GM10847 (cell line): Measurements from ENCODE around the gene ANTKMT.

ENCODE experiments used
- POLR2A ChIP-seq: IDR thresholded peaks from 2 replicates; pipeline ENCODE4 v1.6.1; 2011; ENCODE audit not compliant: insufficient read length; ENCODE audit errors: extremely low read depth

The ANTKMT gene, protein sequence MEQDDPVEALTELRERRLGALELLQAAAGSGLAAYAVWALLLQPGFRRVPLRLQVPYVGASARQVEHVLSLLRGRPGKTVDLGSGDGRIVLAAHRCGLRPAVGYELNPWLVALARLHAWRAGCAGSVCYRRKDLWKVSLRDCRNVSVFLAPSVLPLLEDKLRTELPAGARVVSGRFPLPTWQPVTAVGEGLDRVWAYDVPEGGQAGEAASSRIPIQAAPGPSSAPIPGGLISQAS

DNA sequence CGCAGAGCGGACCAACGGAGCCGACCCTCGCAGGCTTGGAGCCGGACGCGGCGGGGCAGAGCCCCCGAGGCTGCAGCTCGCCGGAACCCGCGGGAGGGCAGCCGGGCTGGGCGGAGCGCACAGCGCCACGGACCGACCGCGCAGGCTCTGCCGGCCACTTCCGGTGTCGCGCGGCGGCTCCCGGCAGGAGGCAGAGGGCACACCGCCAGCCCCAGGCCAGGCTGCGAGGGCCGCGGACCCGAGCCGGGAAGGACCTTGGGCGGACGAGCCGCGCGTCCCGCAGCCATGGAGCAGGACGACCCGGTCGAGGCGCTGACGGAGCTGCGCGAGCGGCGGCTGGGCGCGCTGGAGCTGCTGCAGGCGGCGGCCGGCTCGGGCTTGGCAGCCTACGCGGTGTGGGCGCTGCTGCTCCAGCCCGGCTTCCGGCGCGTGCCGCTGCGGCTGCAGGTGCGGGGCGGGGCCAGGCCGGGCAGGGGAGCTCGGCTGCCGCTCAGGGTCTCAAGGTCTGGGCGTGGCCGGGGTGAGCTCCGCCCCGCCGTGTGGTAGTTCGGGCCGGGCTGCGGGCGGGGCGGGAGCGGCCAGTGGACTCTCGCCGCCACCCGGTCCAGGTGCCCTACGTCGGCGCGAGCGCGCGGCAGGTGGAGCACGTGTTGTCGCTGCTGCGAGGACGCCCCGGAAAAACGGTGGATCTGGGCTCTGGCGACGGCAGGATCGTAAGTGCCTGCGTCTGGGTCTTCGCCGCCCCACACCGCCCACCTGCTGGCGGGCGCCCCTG is at the start of gene ANTKMT:
Gene ANTKMT (plus strand): TSS at position 157 of the 775 bp plus-strand sequence. CDS start 129 bp downstream, at position 286.
- peak; percentile 95 for TF ChIP-seq POLR2A

DNA sequence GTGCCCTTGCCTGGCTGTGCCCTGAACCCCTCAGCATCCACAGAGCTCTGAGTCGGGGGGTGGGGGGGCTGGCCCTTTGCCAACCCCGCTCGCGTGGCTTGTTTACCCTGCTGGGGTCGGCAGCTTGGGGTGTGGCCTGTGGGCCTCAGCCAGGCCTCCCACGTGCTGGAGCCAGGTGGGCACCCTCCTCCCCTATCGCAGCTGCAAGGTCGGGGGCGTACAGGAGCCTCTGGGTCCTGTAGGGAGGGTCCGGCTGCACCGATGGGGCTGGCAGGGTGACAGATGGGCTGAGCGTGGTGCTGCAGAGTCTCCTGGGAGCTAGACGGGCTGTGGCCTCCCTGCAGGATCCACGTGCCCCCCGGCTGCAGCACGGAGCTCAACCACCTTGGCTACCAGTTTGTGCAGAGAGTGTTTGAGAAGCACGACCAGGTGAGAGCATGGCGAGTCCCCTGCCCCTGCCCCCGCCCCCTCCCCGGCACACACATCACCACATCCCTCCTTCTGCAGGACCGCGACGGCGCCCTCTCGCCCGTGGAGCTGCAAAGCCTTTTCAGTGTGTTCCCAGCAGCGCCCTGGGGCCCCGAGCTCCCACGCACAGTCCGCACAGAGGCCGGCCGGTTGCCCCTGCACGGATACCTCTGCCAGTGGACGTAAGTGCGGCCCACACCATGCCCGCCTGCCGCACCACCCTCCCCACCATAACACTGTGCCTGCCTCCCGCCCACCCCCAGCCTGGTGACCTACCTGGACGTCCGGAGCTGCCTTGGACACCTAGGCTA is 49.4 kb upstream of the ANTKMT start:
- TF ChIP-seq POLR2A, result no peak

DNA sequence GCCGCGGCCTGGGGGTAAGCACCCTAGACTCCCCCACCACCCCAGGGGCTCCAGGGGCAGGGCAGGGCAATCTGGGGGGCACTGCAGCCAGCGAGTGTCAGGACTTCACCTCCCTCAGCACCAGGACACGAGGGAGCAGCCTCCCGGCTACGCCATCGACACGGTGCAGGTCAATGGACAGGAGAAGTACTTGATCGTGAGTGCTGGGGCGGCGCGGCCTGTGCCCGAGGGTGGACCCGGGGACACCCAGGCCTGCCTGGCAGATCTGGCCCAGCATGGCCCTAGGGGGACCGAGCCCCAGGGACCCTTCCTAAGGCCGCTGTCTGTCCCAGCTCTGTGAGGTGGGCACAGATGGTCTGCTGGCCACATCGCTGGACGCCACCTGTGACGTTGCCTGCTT is 48.6 kb upstream of the ANTKMT start:
- TF ChIP-seq POLR2A, result no peak

DNA sequence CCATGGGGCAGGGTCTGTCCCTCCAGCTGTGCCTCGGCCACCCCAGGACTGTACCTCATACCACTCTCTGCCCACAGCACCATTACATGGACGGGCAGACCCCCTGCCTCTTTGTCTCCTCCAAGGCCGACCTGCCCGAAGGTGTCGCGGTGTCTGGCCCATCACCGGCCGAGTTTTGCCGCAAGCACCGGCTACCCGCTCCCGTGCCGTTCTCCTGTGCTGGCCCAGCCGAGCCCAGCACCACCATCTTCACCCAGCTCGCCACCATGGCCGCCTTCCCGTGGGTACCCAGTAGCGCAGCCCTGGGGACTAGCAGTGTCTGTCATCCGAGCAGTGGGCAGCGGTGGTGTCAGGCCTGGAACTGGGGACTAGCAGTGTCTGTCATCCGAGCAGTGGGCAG is 48.1 kb upstream of the ANTKMT start:
- TF ChIP-seq POLR2A, result no peak

DNA sequence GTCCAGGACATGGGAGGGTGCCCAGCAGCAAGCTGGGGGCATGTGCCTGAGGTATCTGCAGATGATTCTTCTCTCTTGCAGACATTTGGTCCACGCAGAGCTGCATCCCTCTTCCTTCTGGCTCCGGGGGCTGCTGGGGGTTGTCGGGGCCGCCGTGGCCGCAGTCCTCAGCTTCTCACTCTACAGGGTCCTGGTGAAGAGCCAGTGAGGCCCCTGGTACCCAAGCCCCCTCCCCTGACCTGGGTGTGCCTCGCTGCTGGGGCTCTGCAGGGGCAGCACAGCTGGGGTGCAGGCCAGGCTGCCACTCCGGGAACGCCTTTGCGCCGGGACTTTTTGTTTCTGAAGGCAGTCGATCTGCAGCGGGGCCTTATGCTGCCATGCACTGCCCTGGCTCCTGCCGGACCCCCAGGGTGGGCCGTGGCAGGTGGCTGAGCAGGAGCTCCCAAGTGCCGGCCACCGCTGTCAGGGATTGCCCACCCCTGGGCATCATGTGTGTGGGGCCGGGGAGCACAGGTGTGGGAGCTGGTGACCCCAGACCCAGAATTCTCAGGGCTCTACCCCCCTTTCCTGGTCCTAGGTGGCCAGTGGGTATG is 47.5 kb upstream of the ANTKMT start:
- no peak for TF ChIP-seq POLR2A

DNA sequence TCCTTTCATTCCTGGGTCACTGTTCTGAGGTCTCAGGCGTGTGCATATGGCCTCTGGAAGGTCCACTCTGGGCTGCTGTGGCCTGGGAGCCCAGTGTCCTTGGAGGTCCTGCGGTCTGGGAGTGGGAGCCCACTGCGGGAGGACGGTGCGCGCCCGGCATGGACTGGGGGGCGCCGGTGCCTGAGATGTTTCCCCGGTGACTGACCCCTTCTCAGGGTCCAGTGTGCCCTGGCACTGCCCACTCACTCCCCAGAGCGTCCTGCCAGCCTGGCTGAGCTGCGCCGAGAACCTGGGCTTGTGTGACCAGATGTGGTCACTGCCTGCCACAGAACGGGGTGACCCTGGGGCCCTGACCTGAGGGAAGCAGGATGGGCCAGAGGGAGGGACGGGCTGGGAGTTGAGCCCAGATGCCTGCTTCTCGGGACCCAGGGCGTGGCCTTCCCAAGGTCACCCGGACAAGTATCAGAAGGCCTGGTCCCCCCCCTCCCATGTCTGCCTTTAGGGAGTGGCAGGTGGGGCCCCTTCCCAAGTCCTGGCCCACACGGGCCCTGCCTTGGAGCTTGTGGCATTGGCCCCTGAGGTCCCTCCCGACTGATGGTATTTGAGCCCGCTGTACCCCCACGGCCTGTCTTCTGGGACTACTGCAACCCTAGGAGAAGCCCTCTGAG is 46.6 kb upstream of the ANTKMT start:
- TF ChIP-seq POLR2A, result no peak

DNA sequence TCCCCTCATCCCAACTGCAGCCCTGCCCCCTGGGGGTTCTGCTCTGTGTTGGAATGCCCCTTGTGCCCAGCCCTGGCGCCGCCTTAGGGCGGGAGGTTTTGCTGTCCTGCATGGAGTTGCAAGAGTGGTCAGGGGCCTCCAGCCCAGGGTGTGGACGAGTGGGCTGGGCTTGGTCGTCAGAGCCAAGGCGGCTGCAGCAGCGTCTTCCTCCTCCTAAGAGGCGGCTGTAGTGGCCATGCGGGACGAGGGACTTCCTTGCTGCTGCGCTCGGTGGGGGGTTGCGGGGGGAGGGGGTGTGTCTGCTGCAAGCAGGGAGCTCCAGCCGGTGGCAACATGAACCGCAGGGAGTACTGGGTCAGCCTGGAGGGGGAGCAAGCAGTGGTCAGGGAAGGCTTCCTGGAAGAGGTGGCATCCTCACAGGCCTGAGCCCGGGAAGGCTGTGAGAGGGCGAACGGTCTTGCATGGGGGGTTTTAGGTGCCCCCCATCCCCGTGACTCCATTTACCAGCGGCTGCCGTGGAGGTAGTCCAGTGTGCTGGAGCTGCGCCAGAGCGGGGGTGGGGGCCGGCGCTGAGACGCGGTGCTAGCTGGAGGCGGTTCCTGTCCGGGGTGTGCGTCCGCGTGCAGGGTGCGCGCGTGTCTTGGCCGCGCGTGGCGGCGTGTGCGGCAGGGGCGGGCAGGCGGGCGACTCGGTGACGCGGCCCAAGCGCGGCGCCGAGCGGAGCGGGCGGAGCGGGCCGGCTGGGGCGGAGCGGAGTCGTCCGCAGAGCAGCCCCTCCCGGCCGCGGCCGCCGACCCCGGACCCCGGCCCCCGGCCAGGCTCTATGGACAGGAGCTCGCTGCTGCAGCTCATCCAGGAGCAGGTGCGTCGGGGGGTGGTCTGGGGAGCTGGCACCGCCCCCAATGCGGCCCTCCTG is 45.7 kb upstream of the ANTKMT start, which contains the start of gene RHBDL1:
Gene RHBDL1 (plus strand): TSS at position 704 of the 916 bp plus-strand sequence. CDS start 120 bp downstream, at position 824.
- no peak for TF ChIP-seq POLR2A

DNA sequence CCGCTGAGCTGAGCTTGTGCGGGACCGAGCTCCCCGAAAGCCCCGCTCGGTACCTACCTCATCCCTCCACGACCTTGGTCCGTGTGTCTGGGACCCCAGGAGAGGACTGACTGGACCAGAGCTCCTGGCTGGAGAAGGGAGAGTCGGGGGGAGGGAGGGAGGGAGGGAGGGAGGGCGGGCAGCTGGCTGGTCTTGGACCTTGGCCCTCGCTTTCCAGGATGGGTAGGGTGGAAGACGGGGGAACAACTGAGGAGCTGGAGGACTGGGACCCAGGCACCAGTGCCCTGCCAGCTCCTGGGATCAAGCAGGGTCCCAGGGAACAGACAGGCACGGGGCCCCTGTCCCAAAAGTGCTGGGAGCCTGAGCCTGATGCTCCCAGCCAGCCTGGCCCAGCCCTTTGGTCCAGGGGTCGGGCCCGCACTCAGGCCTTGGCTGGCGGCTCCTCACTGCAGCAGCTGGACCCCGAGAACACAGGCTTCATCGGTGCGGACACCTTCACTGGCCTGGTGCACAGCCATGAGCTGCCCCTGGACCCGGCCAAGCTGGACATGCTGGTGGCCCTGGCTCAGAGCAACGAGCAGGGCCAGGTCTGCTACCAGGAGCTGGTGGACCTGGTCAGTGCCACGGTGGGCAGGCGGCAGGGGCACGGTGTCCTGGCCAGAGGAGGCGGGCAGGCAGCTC is 44.9 kb upstream of the ANTKMT start:
- TF ChIP-seq POLR2A, result no peak

DNA sequence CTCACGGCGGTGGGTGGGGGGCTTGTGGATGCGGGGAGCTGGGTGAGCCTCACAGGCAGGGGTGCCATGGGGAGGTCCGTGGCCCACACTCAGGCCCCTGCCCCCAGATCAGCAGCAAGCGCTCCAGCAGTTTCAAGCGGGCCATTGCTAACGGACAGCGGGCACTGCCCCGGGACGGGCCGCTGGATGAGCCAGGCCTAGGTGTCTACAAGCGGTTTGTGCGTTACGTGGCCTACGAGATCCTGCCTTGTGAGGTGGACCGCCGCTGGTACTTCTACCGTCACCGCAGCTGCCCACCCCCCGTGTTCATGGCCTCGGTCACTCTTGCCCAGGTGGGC is 44.4 kb upstream of the ANTKMT start:
- no peak for TF ChIP-seq POLR2A

DNA sequence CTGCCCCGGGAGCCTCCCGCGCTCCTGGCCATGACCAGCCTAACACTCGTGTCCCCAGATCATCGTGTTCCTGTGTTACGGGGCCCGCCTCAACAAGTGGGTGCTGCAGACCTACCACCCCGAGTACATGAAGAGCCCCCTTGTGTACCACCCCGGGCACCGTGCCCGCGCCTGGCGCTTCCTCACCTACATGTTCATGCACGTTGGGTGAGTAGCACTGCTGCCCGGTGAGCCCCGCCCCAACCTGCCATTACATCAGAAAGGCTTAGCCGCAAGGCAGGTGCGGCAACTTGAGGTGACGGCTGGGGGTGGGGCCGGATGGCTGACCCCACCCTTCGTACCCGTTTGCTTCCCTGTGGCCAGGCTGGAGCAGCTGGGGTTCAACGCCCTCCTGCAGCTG is 44.0 kb upstream of the ANTKMT start:
- TF ChIP-seq POLR2A, result no peak

DNA sequence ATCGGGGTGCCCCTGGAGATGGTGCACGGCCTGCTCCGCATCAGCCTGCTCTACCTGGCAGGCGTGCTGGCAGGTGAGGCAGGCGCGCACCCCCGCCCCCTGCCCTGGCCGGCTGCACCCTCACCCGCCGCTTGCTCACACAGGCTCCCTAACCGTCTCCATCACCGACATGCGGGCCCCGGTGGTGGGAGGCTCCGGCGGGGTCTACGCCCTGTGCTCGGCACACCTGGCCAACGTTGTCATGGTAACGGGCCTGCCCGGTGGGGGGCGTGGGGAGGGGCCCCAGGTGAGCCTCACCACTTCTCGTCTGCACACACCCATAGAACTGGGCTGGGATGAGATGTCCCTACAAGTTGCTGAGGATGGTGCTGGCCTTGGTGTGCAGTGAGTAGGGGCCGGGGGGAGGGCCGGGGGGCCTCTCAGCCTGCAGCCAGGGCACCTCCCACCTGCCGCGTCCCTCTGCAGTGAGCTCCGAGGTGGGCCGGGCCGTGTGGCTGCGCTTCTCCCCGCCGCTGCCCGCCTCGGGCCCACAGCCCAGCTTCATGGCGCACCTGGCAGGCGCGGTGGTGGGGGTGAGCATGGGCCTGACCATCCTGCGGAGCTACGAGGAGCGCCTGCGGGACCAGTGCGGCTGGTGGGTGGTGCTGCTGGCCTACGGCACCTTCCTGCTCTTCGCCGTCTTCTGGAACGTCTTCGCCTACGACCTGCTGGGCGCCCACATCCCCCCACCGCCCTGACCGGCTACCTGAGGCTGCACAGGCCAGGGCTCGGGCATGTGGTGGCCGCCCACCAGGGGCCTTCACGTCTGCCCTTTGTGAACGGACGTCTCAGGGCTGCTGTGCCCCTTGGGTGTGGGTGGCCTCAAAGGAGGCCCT is 43.4 kb upstream of the ANTKMT start:
- no peak for TF ChIP-seq POLR2A

DNA sequence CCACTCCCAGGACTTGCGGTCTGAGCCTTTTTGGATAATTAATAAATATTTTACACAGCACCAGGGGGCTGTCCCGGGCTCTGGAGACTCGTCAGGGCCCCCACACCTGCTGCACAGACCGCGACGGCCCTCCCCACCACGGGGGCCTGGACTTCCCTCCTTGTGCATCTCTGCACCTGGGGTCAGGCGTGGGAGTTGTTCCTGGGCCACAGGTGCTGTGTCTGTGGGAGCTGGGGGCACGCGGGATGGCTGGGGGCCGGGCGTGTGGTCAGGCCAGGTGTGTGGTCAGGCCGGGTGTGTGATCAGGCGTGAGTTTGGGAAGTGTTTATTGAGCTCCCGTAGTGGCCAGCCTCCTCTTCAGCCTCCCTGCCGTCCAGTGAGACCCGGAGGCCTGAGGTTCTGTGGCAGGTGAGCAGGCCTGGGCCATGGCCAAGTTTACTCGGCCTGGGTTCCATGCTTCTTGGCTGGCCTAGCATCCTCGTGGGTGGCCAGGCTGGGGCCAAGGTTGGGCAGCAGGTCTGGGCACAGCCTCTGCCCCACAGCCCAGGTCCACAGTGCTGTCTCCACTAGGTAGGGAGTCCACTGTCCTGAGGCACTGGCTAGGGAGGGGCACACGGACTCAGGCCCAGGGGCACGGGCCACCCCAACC is 42.6 kb upstream of the ANTKMT start:
- no peak for TF ChIP-seq POLR2A
